A549 treated with CORT108297 at 1 μM for 4 hours (cell line): ENCODE data around the gene RHD. TPM values are rescaled to one million over a fixed set of nuclear protein-coding genes. Genes with fewer than 3 reads are reported as not detected.

Source experiments
- total RNA-seq: library from RNA; stranded (reverse); fragments of 200-300 nt; extraction: Qiagen RNA extraction; gene quantifications from 5 replicates; pipeline ENCODE4 v1.2.3, GENCODE V29; 2022

The RHD gene
- not detected in 5 replicates for total RNA-seq

DNA sequence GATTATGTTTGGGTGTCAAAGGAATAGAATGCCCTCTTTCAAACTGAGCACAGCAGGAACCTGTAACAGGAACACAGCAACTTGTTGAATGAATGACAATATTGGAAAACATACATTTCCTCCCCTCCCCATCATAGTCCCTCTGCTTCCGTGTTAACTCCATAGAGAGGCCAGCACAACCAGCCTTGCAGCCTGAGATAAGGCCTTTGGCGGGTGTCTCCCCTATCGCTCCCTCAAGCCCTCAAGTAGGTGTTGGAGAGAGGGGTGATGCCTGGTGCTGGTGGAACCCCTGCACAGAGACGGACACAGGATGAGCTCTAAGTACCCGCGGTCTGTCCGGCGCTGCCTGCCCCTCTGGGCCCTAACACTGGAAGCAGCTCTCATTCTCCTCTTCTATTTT, at the start of gene RHD:
Gene RHD (plus strand): TSS at position 272 of the 400 bp plus-strand sequence. CDS start 39 bp downstream, at position 311.

DNA sequence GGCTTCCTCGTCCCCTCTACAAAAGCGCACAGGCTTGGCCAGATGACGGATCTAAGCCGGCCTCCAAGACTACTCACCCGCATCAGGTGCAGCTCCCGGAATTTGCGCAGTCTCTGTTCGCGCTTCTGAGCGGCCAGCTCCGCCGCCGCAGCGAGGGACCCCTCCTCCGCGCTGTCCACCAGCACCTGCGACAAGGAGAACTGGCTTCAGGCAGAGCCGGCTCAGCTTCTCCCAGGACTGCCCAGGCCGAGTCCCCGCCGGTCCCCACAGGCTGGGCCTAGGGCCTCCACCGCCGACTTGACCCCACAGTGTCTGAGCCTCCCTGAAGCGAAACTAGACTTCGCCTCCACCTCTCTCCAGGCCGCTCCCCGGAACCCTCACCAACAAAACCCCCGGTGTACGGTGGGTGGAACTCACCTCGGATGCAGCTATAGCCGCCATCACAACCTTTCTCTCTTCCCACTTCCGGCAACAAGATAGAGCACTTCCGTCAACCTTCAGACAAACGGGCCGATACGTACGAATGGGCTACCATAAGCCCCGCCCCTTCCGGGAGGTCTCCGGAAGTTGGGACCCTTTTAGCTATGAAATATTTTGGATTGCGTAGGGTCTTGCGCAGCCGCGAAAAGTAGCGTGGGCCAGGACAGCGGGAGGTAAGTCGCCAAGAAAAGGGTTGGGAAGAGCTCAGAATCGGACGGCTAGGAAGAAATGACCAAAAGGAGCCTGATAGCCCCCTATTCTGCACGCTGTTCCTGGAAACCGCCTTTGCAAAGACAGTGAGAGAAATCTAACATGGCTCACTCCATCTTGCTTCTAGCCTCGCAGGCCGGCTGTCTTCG, 40.1 kb upstream of the RHD start, which contains the start of gene SYF2:
Gene SYF2 (minus strand): TSS at position 476 of the 839 bp plus-strand sequence. CDS start 35 bp downstream, at position 441.

GRCh38 chr1:25247024-25247828, 25.1 kb upstream of the RHD start, which contains the start of gene RSRP1:
TSS of gene RSRP1 (minus strand) at chr1:25247454. CDS start at chr1:25246963, 491 bp downstream.

DNA sequence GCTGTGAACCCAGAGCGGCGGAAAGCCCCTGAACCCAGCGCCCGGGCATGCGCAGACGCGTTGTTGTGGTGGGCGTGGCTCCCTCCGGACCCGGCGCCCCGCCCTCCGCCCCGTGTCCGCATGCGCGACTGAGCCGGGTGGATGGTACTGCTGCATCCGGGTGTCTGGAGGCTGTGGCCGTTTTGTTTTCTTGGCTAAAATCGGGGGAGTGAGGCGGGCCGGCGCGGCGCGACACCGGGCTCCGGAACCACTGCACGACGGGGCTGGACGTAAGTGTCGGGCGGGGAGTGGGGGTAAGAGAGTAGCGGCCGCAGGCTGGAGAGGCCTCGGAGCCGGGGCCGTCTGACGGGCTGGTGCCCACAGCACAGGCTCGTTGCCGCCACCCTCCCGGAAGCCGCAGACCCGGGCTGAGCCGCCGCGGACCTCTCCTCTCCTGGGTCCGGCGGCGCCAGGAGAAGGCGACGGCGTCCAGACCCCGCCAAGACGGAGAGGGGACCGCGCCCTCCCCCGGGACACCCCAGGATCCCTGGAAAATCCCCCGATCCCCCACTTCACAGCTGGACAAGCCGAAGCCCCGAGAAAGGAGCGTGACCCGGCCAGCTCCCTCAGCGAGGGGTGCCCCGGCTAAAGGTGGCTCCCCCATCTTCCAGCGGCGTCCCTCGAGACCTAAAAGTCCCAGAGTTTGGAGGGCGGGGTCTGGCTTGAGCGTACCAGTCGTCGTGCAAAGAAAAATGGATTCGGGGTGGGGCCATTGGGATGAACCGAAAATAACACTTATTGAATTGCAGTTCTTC, 66.1 kb downstream of the RHD start, which contains the start of gene TMEM50A:
Gene TMEM50A (plus strand): TSS at position 147 of the 794 bp plus-strand sequence. CDS start 2,153 bp downstream, outside the sequence.

Other genes starting within 250 kb of the RHD start
- gene SYF2, start 40.0 kb upstream of the RHD start, total RNA-seq = 35.2 to 50.0 TPM (median 37.2 TPM) in 5 replicates
- gene RSRP1, start 25.1 kb upstream of the RHD start, total RNA-seq = 18.9 to 28.2 TPM (median 25.6 TPM) in 5 replicates
- gene TMEM50A, start 65.8 kb downstream of the RHD start, total RNA-seq = 67.8 to 82.5 TPM (median 75.8 TPM) in 5 replicates
- gene RHCE, start 148.3 kb downstream of the RHD start, total RNA-seq = 0.09 to 0.11 TPM in 2 of 5 replicates, not detected in the others
- gene MACO1, start 158.4 kb downstream of the RHD start, total RNA-seq = 7.8 to 11.9 TPM (median 9.3 TPM) in 5 replicates